DOHH2 (cell line): ENCODE results near the gene PHC2.
A peak's percentile ranks its signal among the peaks of the same experiment; 100 is the strongest.

Experiments
- H3F3A ChIP-seq: fragments of 200-600 bp; sonication (generic), shearing (Covaris generic); 2 replicates; pipeline ENCODE4 v1.6.0; 2016; ENCODE audit warnings: antibody characterized with exemption, mild to moderate bottlenecking; ENCODE audit not compliant: control insufficient read depth, insufficient read depth
- H3K27ac ChIP-seq: fragments of 200-600 bp; sonication (generic); 2 replicates; pipeline ENCODE4 v1.5.1; 2014; ENCODE audit warnings: low read depth, mild to moderate bottlenecking, low read length, moderate library complexity
- H3K27me3 ChIP-seq: fragments of 200-600 bp; sonication (generic); 2 replicates; pipeline ENCODE4 v1.6.1; 2014; ENCODE audit warnings: mild to moderate bottlenecking, low read length, mixed read lengths; ENCODE audit not compliant: control insufficient read depth
- H3K36me3 ChIP-seq: fragments of 200-600 bp; sonication (generic); 2 replicates; pipeline ENCODE4 v1.6.1; 2014; ENCODE audit warnings: mild to moderate bottlenecking, low read length, moderate library complexity, mixed read lengths; ENCODE audit not compliant: control insufficient read depth
- H3K4me1 ChIP-seq: fragments of 200-600 bp; sonication (generic); 2 replicates; pipeline ENCODE4 v1.6.1; 2014; ENCODE audit warnings: mild to moderate bottlenecking, low read length, mixed read lengths; ENCODE audit not compliant: control insufficient read depth
- H3K4me2 ChIP-seq: fragments of 200-600 bp; sonication (generic); 2 replicates; pipeline ENCODE4 v1.6.0; 2014; ENCODE audit warnings: mild to moderate bottlenecking, low read length, moderate library complexity
- H3K4me3 ChIP-seq: fragments of 200-600 bp; sonication (generic); 2 replicates; pipeline ENCODE4 v1.5.1; 2014; ENCODE audit warnings: mild to moderate bottlenecking, low read length, mixed read lengths
- H3K79me2 ChIP-seq: fragments of 200-600 bp; sonication (generic); 2 replicates; pipeline ENCODE4 v1.6.1; 2014; ENCODE audit warnings: mild to moderate bottlenecking, low read length, mixed read lengths; ENCODE audit not compliant: control insufficient read depth
- H3K9me2 ChIP-seq: fragments of 200-600 bp; sonication (generic); replicated peaks from 2 replicates; pipeline ENCODE4 v1.6.1; 2014; ENCODE audit warnings: mild to moderate bottlenecking, low read length, mixed read lengths; ENCODE audit not compliant: control insufficient read depth
- H3K9me3 ChIP-seq: fragments of 200-600 bp; sonication (generic); 2 replicates; pipeline ENCODE4 v1.6.1; 2014; ENCODE audit warnings: antibody characterized with exemption, low read length, mixed read lengths; ENCODE audit not compliant: control insufficient read depth, insufficient read depth
- H4K20me1 ChIP-seq: fragments of 200-600 bp; sonication (generic); 2 replicates; pipeline ENCODE4 v1.6.0; 2014; ENCODE audit warnings: low read depth, mild to moderate bottlenecking, antibody characterized with exemption, low read length, moderate library complexity; ENCODE audit not compliant: control insufficient read depth, insufficient read depth
- CTCF ChIP-seq: fragments of 200-600 bp; sonication (generic); IDR thresholded peaks from one replicate; pipeline ENCODE4 v1.5.1; 2014; ENCODE audit warnings: antibody characterized with exemption, mild to moderate bottlenecking, low read depth, low read length; ENCODE audit not compliant: poor library complexity, severe bottlenecking
- EZH2phosphoT487 ChIP-seq: fragments of 200-600 bp; sonication (generic); IDR thresholded peaks from 2 replicates; pipeline ENCODE4 v1.6.1; 2017; ENCODE audit warnings: borderline replicate concordance, mild to moderate bottlenecking, antibody characterized with exemption, low read length, moderate library complexity, mixed read lengths

The PHC2 gene

DNA sequence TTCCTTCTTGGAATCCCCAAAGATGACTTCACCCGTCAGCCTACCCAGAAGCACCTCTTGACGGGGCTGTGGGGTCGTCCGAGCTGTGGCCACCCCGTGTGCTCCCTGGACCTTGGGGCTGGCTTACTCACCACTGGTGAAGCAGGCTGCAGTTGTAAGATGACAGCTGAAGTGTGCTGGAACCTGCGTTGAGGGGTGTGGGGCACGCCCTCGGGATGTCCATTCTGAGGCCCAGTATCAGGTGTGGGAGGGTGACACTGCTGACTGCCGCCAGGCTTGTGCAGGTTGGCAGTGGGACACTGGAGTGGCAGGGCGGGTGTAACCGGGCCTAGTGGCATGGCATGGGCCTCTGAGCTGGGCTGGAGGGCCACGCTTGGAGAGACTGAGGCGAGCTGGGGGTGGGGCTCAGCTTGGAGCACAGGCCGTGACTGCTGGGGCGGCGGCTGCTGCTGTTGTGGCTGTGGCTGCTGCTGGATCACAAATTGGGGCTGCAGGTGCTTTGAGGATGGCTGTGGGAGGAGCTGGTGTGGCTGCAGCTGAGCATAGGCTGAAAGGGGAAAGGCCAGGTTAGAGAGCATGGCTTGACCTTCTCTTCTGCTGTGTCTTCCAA is 76.1 kb downstream of the PHC2 start:
- no peaks in the 10 kb centered on the region for H4K20me1 ChIP-seq
- no peak overlapping the region for H3K4me3 ChIP-seq
- H3K9me2 ChIP-seq, result no peaks in the 10 kb centered on the region
- H3K4me2 ChIP-seq, result peak overlapping the region; percentile 25
- H3K27me3 ChIP-seq, result no peaks in the 10 kb centered on the region
- peaks cover 2% of the 10 kb centered on the region; the same call in 1 of the 2 replicates for H3F3A ChIP-seq
- H3K9me3 ChIP-seq, result no peaks in the 10 kb centered on the region
- H3K36me3 ChIP-seq, result no peaks in the 10 kb centered on the region
- TF ChIP-seq CTCF (no peak), EZH2phosphoT487 (no peak)
- H3K4me1 ChIP-seq, result peaks cover 25% of the 10 kb centered on the region
- no peak overlapping the region for H3K27ac ChIP-seq
- no peaks in the 10 kb centered on the region for H3K79me2 ChIP-seq

GRCh38 chr1:33353531-33353930 is 77.4 kb downstream of the PHC2 start:
- Histone ChIP-seq H3K36me3 (peaks cover 4% of the 10 kb centered on the region; the same call in 1 of the 2 replicates), H3K27me3 (no peaks in the 10 kb centered on the region), H3K4me2 (no peak overlapping the region), H3K4me1 (peaks cover 26% of the 10 kb centered on the region), H3K4me3 (no peak overlapping the region), H3K79me2 (peaks cover 9% of the 10 kb centered on the region), H3K9me3 (no peaks in the 10 kb centered on the region), H3K27ac (no peak overlapping the region), H3F3A (peaks cover 2% of the 10 kb centered on the region; the same call in 1 of the 2 replicates), H3K9me2 (no peaks in the 10 kb centered on the region), H4K20me1 (no peaks in the 10 kb centered on the region)
- no peak for TF ChIP-seq EZH2phosphoT487

DNA sequence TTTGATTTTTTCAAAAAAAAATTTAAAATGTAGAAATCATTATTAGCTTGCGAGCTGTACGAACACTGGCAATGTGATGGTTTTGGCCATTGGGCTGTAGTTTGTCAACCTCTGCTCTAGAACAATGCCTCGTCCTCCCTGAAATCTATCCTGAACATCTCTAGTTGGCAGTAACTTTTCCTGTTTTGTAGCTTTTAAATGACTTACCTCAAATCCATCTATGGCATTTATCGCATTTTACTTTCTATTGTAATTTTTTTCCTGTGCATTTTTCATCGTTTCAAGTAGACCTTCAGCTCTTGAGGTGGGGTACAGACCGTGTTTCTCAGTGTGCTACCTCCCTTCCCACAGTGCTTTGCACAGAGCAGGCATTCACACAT is 79.6 kb downstream of the PHC2 start:
- H3K9me2 ChIP-seq, result no peaks in the 10 kb centered on the region
- no peaks in the 10 kb centered on the region for H3K9me3 ChIP-seq
- H3K4me2 ChIP-seq, result peak overlapping the region; percentile 97
- no peak for TF ChIP-seq EZH2phosphoT487
- no peak for TF ChIP-seq CTCF
- H3K27ac ChIP-seq, result no peak overlapping the region
- peaks cover 2% of the 10 kb centered on the region; the same call in 1 of the 2 replicates for H3F3A ChIP-seq
- H3K4me3 ChIP-seq, result peak overlapping the region; percentile 84; the same call in 1 of the 2 replicates
- H3K27me3 ChIP-seq, result no peaks in the 10 kb centered on the region
- H3K36me3 ChIP-seq, result peaks cover 21% of the 10 kb centered on the region
- H3K4me1 ChIP-seq, result peaks cover 48% of the 10 kb centered on the region
- peaks cover 31% of the 10 kb centered on the region for H3K79me2 ChIP-seq
- H4K20me1 ChIP-seq, result peaks cover 5% of the 10 kb centered on the region

- Histone ChIP-seq H4K20me1 (peaks cover 5% of the 10 kb centered on the region), H3K4me3 (peak overlapping the region; percentile 84), H3K27ac (peak overlapping the region; percentile 64), H3K4me2 (peak overlapping the region; percentile 97), H3K79me2 (peaks cover 37% of the 10 kb centered on the region), H3K9me2 (no peaks in the 10 kb centered on the region), H3K36me3 (peaks cover 24% of the 10 kb centered on the region), H3K27me3 (no peaks in the 10 kb centered on the region), H3K4me1 (peaks cover 54% of the 10 kb centered on the region), H3F3A (peaks cover 2% of the 10 kb centered on the region; the same call in 1 of the 2 replicates), H3K9me3 (no peaks in the 10 kb centered on the region)
- TF ChIP-seq EZH2phosphoT487, result no peak
- TF ChIP-seq CTCF, result no peak
Measured at GRCh38 chr1:33350611-33351280, 80.1 kb downstream of the PHC2 start.
